HG02571 (cell line): Measurements from ENCODE around the gene MACROD1.

ENCODE experiments used
- ATAC-seq: cut with Tn5 transposase; IDR thresholded peaks from one replicate; pipeline ENCODE4 v1.9.1; 2021; ENCODE audit warnings: mild to moderate bottlenecking, moderate library complexity; ENCODE audit not compliant: unreplicated experiment

MACROD1 gene

GRCh38 chr11:64078905-64079304 lies 87.0 kb downstream of the MACROD1 start:
- no peak for ATAC-seq

DNA sequence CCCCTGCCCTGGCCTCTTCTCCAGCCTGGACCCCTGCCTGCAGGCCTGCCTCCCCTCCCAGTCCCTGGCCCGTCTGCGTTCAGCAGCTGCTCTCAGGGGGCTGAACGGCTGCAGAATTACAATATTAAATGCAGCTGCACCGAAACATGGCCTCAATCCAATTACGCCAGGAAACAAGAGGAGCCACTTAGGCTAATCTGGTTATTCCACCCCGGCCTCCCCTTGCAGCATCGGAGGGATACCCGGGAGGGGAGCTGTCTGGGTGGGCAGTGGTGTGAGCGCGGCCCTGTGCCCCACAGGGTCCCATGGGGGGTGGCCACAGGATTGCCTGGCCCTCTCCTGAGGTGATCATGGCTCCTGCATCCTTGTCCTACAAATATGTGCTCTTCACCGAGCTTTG lies 87.6 kb downstream of the MACROD1 start:
- no peak for ATAC-seq

DNA sequence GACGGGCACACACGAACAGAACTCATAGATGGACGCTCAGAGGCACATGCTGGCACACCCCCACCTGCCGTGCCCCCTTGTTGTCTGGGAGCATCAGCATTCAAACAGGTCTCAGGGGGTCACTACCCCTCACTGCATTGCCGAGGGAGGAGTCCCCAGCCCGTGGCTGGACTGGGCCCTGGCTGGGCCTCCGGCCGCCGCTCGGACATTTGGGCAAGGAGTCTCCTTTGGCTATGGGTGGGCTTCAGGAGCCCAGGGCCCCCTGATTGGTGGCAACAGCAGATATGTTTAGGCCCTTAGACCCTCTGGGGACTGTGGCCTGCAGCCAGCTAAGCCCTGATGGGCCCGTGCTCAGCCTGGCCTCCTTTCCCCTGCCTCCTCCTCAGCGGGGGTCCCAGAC lies 88.3 kb downstream of the MACROD1 start:
- no peak for ATAC-seq

DNA sequence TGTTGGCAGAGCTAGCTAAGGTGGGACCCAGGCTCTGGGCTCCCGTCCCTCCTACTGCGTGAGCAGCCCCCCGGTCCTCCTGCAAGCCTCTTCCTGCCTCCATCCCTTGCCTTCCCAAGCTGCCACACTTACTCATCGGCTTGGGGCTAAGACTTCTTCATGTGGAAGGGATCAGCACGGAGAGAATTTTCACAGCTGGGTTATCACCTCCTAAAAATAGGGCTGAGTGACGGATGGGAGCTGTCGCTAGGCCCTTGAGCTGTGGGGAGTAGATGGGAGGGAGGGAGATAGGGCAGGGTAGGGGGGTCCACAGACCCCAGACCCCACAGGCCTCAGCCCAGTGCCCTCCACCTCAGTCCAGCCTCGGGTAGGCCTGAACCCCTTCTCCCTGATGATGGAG lies 89.2 kb downstream of the MACROD1 start:
- ATAC-seq, result no peak

GRCh38 chr11:64074239-64074638 lies 91.7 kb downstream of the MACROD1 start:
- ATAC-seq, result no peak

DNA sequence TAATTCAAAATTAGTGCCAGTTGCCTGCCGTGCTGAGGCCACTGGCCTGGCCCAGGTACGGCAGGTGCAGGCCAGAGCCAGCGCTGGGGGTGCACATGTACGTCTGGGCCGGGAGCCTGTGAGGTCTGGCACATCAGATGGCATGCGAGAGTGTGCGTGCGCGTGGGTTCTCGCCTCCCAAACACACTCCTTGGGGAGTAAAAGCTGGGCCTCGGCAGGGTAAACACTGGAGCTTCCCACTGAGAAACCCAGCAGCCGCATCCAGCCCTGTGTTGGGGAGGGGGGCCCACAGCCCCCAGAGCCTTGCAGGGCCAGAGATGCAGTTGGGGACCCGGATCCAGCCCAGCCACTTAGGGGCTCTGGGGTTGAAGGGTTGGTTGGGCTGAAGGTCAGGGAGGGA lies 92.4 kb downstream of the MACROD1 start:
- ATAC-seq, result no peak

GRCh38 chr11:64072871-64073270 lies 93.0 kb downstream of the MACROD1 start:
- no peak for ATAC-seq

DNA sequence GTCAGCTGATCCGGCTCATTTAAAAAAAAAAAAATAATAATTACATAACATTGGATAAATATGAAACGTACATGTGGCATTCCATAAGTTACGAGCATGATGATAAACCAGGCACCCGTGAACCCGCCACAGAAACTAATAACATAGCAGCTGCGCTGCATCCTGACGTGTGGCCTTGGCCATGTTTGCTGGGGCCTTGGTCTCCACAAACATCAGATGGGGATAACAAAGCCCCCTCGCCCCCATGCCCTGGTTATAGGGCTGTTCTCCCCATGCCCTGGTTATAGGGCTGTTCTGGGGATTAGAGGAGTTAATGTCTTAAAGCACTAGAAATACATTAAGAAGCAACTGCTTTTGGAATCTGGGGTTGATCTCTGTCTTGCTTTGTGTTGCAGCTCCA lies 93.5 kb downstream of the MACROD1 start:
- no peak for ATAC-seq

DNA sequence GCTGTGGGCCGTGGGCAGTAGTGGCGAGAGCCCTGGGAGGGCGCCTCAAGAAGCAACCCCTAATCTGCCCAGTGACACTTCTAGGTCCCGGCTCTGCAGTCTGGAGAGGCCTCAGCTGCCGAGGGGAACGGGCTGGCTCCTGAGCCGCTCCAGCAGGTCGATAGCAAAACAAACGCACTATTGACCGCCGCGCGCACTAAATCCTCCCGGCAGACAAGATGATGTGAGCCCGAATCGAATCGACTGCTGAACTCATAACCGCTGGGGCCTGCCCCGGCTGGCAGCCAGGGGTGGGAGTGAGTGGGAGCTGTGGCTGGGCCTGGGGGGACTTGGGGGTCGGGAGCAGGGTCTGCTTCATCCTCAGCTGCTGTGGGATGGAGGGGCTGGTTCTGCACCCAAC lies 94.1 kb downstream of the MACROD1 start:
- ATAC-seq, result no peak

GRCh38 chr11:64070314-64070681 lies 95.6 kb downstream of the MACROD1 start:
- no peak for ATAC-seq

DNA sequence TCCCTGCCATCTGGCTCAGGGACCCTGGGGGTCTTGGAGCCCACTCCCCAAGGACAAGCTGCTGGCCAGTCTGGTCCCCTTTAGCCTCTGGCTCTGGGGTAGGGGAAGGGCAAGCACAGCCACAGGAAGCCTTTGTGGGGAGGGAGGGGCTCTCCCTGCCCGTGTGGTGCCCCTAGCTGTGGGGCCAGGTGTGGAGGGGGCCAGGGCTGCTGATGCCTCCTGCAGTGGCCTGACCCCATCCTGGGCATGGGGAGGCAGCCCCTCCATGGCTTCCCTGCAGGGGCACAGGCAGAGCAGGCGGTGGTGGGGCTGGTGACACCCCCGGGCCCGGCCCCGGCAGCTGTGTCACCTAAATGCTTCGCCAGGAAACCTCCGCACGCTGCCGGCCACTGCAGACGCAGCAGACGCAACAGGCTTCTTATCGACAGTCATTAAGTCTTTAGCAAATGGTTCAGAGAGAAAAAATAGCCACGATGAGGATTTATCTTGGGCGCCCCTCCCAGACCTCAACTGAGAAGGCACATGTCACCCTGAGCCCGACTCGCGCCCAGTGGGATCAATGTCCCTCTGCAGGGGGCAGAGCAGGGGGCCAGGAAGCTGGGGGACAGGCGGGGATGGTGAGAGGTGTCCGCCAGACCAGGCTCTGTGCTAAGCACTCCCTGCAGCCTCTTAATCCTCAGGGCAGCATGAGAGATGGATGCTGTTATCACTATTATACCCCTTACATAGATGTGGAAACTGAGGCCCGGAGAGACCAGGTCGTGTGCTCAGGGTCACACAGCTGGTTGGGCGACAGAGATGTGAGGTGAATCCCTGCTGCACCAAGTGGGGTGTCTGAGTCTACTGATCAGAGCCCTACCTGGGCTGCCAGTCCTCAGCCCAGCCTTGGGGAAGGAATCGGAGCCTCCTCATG lies 96.3 kb downstream of the MACROD1 start:
- ATAC-seq, result no peak

- no peak for ATAC-seq
Observed at GRCh38 chr11:64068705-64069400, 97.1 kb downstream of the MACROD1 start.

- ATAC-seq, result no peak
Observed at GRCh38 chr11:64067230-64067993, 98.5 kb downstream of the MACROD1 start.

- no peak for ATAC-seq
Observed at GRCh38 chr11:64065712-64066111, 100.2 kb downstream of the MACROD1 start.

DNA sequence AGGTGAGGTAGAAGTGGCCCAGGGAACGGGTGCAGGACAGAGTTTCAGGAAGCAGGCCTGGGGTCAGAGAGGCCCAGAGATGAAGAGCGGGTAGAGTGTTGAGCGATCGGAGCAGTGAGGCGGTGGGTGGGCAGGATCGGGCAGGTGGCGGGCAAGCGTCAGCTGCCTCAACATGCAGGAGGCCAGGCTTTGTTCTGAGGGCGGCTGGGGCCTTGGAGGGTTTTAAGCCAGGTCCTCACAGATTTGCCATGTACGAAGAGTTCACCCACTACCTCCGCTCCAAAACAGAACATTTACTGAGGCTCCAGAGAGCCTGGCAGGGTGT lies 100.8 kb downstream of the MACROD1 start:
- no peak for ATAC-seq

DNA sequence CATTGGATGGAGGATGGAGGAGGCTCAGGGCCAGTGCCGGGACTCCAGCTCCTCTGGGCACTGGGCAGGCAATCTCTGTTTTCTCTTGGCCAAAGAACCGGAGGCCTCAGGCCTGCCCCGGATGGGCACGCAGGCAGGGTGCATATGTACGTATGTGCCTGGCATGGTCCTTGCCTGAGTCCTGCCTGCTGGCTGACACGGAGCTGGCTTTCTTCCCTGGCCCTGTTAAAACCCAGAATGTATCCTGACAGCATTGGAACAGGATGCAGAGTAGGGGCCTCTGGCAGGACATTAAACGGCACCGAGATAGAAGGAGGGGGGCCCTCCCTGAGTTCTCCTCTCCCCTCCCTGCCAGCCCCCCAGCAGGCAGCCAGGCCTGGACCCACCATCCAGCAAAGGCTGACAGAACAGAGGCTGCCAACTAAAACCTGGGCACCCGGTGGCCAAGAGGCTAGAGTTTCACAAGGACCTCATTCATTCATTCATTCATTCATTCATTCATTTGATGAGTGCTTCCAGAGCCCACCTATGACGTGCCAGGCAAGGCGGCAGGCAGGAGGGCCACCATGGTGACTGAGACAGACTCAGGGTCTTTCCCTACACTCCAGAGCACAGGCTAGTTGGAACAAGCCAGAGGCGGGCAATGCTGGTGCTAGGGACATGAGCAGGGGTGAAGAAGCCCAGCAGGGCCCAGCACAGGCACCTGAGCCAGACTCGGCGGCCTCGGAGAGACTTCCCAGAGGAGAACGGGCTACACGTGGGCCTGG lies 101.4 kb downstream of the MACROD1 start:
- no peak for ATAC-seq

DNA sequence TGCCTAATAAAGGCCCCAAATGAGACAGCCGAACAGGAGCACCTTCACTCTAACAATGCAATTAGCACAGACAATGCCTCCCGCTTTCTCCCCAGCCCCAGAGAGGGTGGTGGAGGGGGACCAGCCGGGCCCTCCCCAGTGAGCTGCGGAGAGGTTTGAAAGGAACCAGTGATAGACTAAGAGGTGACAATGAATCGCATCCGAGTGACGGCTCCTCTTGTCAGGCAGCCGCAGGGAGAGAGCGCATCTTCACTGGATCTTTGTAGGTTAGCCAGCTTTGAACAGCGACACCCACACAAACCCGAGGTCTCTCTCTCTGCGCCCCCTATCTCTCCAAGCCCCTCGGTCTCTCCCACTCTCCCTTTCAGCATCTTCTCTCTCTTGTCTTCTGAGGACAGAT lies 102.1 kb downstream of the MACROD1 start:
- ATAC-seq, result no peak

DNA sequence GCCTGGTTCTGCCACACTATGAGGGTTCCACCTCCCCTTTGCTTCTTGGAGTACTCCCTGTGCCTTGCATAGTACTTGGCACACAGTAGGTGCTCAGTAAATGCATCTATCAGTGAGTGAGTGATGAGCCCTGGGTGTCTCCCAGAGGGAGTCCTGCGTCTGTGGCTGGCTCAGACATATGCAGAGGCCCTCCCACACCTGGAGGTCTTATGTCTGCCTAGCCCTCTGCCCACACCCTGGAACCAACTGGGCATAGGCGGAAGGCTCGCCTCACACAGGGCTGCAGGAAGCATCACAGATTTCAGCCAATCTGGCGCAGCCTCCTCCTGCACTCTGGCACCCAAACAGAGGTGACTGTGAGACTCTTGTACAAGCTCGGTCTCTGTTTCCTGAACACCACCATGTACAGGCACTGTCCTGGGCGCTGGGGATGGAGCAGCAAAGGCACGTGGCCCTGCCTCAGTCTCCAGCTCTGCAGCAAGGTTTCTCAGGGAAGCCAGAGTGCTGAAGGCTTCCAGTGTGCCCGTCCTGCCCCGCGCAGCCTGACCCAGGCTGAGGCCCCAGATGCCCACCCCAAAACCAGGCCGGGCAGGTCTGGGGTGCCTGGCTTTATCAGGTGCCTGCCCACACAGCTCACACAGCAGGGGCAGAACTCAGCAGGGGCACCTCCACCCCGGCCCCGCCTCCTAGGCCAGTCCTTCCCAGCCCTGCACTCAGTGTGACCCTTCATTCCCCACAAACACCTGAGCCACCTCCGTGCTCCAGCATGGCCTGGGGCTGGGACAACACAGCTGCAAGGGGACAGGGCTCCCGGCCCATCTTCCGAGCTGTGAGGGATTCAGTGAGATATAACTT lies 103.5 kb downstream of the MACROD1 start:
- no peak for ATAC-seq

- ATAC-seq, result no peak
Observed at GRCh38 chr11:64060861-64061444, 105.0 kb downstream of the MACROD1 start.
